Loucy (cell line): ENCODE measurements around the gene ATP1A1.
A peak's percentile ranks its signal among the peaks of the same experiment; 100 is the strongest.

ENCODE experiments used
- H2AFZ ChIP-seq: fragments of 200-600 bp; sonication (generic); 2 replicates; pipeline ENCODE4 v1.6.0; 2016; ENCODE audit warnings: antibody characterized with exemption, mild to moderate bottlenecking, low read length, moderate library complexity
- H3F3A ChIP-seq: fragments of 200-600 bp; 2 replicates; pipeline ENCODE4 v1.6.0; 2016; ENCODE audit warnings: antibody characterized with exemption, low read depth, mild to moderate bottlenecking
- H3K27me3 ChIP-seq: fragments of 200-600 bp; sonication (generic); 2 replicates; pipeline ENCODE4 v1.6.1; 2014; ENCODE audit warnings: low read length, mild to moderate bottlenecking; ENCODE audit not compliant: insufficient read depth, poor library complexity, severe bottlenecking
- H3K36me3 ChIP-seq: fragments of 200-600 bp; sonication (generic); 2 replicates; pipeline ENCODE4 v1.6.1; 2016; ENCODE audit warnings: low read length; ENCODE audit not compliant: insufficient read depth
- H3K4me1 ChIP-seq: fragments of 200-600 bp; sonication (generic); 2 replicates; pipeline ENCODE4 v1.5.1; 2014; ENCODE audit warnings: low read length, mild to moderate bottlenecking; ENCODE audit not compliant: insufficient read depth, poor library complexity, severe bottlenecking
- H3K4me2 ChIP-seq: fragments of 200-600 bp; sonication (generic); 2 replicates; pipeline ENCODE4 v1.6.0; 2014; ENCODE audit warnings: antibody characterized with exemption, low read length, low read depth, mild to moderate bottlenecking; ENCODE audit not compliant: poor library complexity, severe bottlenecking
- H3K4me3 ChIP-seq: fragments of 200-600 bp; sonication (generic); 2 replicates; pipeline ENCODE4 v1.5.1; 2014; ENCODE audit warnings: low read length, mild to moderate bottlenecking, mixed read lengths; ENCODE audit not compliant: poor library complexity, severe bottlenecking
- H3K79me2 ChIP-seq: fragments of 200-600 bp; sonication (generic); 2 replicates; pipeline ENCODE4 v1.6.1; 2014; ENCODE audit warnings: low read length; ENCODE audit not compliant: insufficient read depth
- H3K9ac ChIP-seq: fragments of 200-600 bp; sonication (generic); 2 replicates; pipeline ENCODE4 v1.6.0; 2014; ENCODE audit warnings: mild to moderate bottlenecking, low read depth, low read length, moderate library complexity; ENCODE audit not compliant: poor library complexity, severe bottlenecking
- H3K9me2 ChIP-seq: fragments of 200-600 bp; sonication (generic); replicated peaks from 2 replicates; pipeline ENCODE4 v1.6.1; 2016; ENCODE audit warnings: low read depth, low read length, mixed read lengths
- H3K9me3 ChIP-seq: fragments of 200-600 bp; sonication (generic); 2 replicates; pipeline ENCODE4 v1.6.1; 2014; ENCODE audit warnings: mild to moderate bottlenecking, antibody characterized with exemption, low read length, low read depth; ENCODE audit not compliant: insufficient read depth
- H4K20me1 ChIP-seq: fragments of 200-600 bp; sonication (generic); 2 replicates; pipeline ENCODE4 v1.6.0; 2014; ENCODE audit warnings: antibody characterized with exemption, low read length, mild to moderate bottlenecking; ENCODE audit not compliant: insufficient read depth, poor library complexity, severe bottlenecking
- EZH2phosphoT487 ChIP-seq: fragments of 200-600 bp; IDR thresholded peaks from 2 replicates; pipeline ENCODE4 v1.6.1; 2018; ENCODE audit warnings: antibody characterized with exemption, mild to moderate bottlenecking, moderate library complexity, borderline replicate concordance
- TF ChIP-seq, protein P1 (sequence below): fragments of 200-600 bp; sonication (generic); conservative IDR thresholded peaks from 2 replicates; pipeline ENCODE4 v1.5.1; 2014; ENCODE audit warnings: mild to moderate bottlenecking, antibody characterized with exemption, low read length

ATP1A1 gene

DNA sequence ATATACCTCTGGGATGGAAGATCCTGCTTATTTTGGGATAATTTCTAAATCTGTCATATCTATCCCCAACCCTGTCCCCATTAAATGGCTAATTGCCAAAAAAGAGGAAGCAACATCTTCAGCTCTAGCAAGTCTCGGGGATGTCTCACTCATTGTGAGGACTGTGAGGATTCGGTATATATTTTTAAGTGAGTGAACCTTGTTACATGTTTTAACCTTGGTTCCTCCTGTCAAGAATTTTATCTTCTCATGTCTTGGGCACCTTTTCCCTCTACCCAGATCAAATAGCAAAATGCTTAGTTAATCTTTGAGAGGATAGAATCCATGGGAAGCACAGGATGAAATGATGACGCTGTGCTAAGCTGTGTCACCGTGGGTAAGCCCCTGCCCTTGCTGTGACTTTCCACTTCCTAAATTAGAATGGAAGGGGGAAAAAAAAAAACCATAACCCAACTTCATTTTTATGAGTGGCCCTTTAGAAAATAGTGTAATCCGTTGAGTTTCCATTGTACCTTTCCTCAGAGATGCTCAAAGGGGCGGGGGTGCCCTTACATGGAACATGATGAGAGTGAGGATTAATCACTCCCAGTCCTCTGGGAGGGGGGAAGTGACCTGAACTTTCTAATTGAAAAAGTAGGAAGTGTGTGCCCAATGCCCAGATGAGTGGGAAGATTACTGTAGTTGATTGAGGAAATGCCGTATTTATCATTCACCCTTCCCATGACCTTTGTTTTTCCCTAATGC lies 7.6 kb downstream of the ATP1A1 start:
- Histone ChIP-seq H3K4me1 (peaks cover 60% of the 10 kb centered on the region), H3K9me2 (no peaks in the 10 kb centered on the region), H3K4me2 (peak overlapping the region; percentile 92), H3F3A (no peaks in the 10 kb centered on the region), H3K36me3 (peaks cover 18% of the 10 kb centered on the region), H4K20me1 (peaks cover 70% of the 10 kb centered on the region), H3K27me3 (no peaks in the 10 kb centered on the region), H2AFZ (no peak overlapping the region), H3K9me3 (no peaks in the 10 kb centered on the region), H3K9ac (no peak overlapping the region), H3K4me3 (no peak overlapping the region), H3K79me2 (peaks cover 83% of the 10 kb centered on the region)
- TF ChIP-seq, protein P1, sequence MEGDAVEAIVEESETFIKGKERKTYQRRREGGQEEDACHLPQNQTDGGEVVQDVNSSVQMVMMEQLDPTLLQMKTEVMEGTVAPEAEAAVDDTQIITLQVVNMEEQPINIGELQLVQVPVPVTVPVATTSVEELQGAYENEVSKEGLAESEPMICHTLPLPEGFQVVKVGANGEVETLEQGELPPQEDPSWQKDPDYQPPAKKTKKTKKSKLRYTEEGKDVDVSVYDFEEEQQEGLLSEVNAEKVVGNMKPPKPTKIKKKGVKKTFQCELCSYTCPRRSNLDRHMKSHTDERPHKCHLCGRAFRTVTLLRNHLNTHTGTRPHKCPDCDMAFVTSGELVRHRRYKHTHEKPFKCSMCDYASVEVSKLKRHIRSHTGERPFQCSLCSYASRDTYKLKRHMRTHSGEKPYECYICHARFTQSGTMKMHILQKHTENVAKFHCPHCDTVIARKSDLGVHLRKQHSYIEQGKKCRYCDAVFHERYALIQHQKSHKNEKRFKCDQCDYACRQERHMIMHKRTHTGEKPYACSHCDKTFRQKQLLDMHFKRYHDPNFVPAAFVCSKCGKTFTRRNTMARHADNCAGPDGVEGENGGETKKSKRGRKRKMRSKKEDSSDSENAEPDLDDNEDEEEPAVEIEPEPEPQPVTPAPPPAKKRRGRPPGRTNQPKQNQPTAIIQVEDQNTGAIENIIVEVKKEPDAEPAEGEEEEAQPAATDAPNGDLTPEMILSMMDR = no peak
- TF ChIP-seq EZH2phosphoT487 = no peak

DNA sequence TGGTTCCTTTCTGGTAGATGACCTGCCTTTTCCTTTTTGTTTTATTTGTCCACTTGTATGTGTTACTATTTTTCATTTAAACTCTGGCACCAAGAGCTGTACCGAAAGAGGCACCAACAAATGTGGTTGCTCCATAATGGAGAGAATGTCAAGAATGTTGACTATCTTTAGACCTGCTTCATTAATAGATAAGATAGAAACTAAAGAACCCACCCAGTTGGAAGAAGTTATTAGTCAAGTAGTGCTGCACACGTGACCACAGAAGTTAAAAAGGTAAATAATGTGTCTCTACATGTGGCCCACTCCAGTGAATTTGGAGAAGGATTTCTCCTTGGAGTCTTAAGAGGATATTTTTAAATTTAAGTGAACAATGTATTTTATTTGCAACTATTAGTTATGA lies 9.3 kb downstream of the ATP1A1 start:
- Histone ChIP-seq H2AFZ (no peak overlapping the region), H3K9ac (no peak overlapping the region), H3K36me3 (peaks cover 33% of the 10 kb centered on the region), H3K9me3 (no peaks in the 10 kb centered on the region), H3K4me1 (peaks cover 43% of the 10 kb centered on the region), H3K4me2 (peak overlapping the region; percentile 8), H3K27me3 (no peaks in the 10 kb centered on the region), H3K9me2 (no peaks in the 10 kb centered on the region), H3K79me2 (peaks cover 67% of the 10 kb centered on the region), H3F3A (no peaks in the 10 kb centered on the region), H4K20me1 (peaks cover 54% of the 10 kb centered on the region), H3K4me3 (no peak overlapping the region)
- TF ChIP-seq EZH2phosphoT487 = no peak
- TF ChIP-seq, protein P1 = no peak

DNA sequence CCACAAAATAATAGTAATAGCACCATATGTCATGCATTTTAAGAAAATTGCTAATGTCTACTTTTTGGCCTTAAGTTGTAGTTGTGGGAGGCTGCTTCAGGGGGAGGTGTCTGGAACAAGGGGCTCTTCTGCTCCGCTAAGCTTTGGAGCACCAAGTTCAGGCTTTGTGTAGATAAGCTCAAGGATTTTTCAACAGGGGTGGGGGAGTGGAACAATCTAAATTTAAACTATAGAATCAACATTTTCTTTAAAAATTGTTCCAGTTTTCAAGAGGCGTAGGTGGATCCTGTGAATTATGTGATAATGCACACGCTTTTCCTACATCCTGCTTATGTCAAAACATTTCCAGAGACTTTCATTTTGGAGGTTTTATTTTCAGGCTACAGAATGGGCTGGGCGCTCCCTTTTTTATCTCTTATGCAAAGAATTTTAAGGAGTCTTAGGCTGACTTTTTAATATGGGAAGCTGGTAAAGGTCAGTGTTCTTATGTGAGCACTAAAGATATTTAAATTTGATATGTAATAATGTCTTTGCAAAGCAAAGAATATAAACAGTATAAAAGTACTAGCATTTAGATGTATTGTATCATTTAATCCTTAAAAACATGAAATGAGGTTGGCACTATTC lies 9.9 kb downstream of the ATP1A1 start:
- Histone ChIP-seq H3K79me2 (peaks cover 60% of the 10 kb centered on the region), H3K27me3 (no peaks in the 10 kb centered on the region), H3K9me3 (no peaks in the 10 kb centered on the region), H3K4me3 (no peak overlapping the region), H3K4me1 (peaks cover 38% of the 10 kb centered on the region), H3K4me2 (peak overlapping the region; percentile 8), H2AFZ (no peak overlapping the region), H3F3A (no peaks in the 10 kb centered on the region), H4K20me1 (peaks cover 48% of the 10 kb centered on the region), H3K36me3 (peaks cover 39% of the 10 kb centered on the region), H3K9ac (no peak overlapping the region), H3K9me2 (no peaks in the 10 kb centered on the region)
- TF ChIP-seq EZH2phosphoT487 = no peak
- TF ChIP-seq, protein P1 = no peak
